OCI-LY1 (cell line): ENCODE data around the gene CACNA1H.

Experiments used
- CTCF ChIP-seq: fragments of 200-600 bp; sonication (generic), shearing (Covaris generic); IDR thresholded peaks from 2 replicates; pipeline ENCODE4 v1.5.1; 2017; ENCODE audit warnings: mild to moderate bottlenecking, antibody characterized with exemption, low read length, moderate library complexity, mixed read lengths
- EZH2 ChIP-seq: fragments of 200-600 bp; sonication (generic), shearing (Covaris generic); IDR thresholded peaks from 2 replicates; pipeline ENCODE4 v1.8.0; 2017; ENCODE audit warnings: borderline replicate concordance, mixed run types, mild to moderate bottlenecking, antibody characterized with exemption, low read length, moderate library complexity, mixed read lengths

GRCh38 chr16:1218061-1218929 is 65.4 kb downstream of the CACNA1H start:
- TF ChIP-seq EZH2 (no peak), CTCF (no peak)
